ENCODE data around the gene SERTM2.

The SERTM2 gene

DNA sequence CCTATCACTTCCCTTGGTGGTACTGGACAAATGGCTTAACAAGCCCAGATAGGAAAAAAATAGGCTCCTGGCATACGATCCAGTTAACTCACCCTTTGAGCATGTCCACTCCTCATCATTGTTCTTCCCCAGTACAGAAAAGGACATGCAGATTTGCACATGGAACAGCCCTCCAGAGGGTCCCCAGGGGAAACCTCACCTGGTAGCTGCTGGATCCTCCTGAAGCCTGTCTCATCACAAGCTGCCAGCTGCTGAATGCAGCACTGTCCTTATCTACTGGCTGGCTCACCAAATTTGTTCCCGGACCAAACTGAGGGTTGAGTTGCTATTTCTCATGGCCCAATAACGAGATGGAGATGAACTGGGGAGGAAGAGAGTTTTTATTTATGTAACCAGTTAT, 49.4 kb downstream of the SERTM2 start:
- DNase-seq (ENCODE audit: low spot score): no peak

DNA sequence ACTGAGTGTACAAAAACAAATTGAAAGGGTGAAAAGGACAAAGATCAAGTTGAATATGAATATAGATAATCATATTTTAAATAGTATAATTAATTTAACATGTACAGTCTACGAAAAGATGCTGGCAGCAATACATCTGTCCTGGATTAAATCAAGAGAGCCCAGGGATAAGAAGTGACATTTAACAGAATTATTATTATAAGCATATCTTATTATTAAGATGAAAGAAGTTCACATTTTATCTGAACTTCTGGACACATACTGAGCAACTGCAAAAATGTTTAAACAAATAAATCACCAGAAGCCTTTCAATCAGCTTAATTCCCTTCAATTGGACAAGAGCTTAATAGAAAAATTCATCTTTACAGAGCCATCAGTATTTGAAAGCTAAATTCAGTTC, 50.4 kb downstream of the SERTM2 start:
- DNase-seq (ENCODE audit: low spot score): no peak

GRCh38 chrX:111567542-111568255, 56.3 kb downstream of the SERTM2 start:
- DNase-seq (ENCODE audit: low spot score): no peak

- peak; percentile 3 for DNase-seq (ENCODE audit: low spot score)
Measured at GRCh38 chrX:111568354-111568753, 56.9 kb downstream of the SERTM2 start.

DNA sequence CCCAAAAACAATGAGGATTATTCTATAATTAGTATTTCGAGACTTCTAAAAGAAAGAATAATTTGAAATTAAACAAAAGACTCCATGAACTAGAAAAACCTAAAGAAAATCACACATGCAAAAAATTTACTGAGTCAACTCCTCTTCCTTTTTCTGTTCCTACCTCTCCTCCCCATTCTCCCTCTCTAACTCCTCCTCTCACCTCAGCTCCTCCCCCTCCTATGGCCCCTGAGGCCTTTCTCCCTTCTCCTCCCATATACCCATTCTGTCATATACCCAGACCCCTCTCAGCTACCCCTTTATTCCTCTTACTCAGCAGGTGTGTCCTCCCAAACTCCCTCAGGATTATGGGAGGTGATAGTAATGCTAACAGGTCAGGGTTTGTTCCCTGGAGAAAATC, 57.4 kb downstream of the SERTM2 start:
- no peak for DNase-seq (ENCODE audit: low spot score)

All from globus pallidus (tissue), 1 donor.